ENCODE measurements around the gene R3HDM2.

R3HDM2 gene

DNA sequence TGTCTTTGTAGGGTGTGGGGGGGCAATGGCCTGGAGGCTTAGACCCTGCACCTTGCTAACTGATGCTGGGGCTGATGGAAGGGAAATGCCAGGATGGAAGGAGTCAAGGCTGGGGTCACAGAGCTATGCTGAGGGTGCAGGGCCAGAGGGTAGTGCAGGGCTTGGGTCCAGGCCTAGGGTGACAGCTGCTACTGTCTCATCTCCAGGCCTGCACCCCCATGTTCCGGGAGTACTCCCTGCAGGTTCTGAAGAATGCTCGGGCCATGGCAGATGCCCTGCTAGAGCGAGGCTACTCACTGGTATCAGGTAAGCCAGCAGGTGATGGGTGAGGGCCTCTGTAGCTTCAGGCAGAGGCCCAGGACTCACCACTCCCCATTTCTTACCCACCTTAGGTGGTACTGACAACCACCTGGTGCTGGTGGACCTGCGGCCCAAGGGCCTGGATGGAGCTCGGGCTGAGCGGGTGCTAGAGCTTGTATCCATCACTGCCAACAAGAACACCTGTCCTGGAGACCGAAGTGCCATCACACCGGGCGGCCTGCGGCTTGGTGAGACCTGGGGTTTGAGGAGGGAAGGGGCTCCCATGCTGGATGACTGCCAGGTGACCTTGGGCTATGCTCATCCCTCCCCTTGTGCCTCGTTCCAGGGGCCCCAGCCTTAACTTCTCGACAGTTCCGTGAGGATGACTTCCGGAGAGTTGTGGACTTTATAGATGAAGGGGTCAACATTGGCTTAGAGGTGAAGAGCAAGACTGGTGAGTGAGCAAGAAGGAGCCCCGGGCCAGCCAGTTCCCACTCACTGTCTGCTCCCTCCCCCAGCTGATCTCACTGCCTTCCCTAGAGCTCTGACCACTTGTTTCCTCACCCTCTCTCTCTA lies 197.2 kb downstream of the R3HDM2 start:
- H3K4me2 ChIP-seq (ENCODE audit: low read length) = no peak overlapping the region
- no peaks in the 10 kb centered on the region for H3K27me3 ChIP-seq (ENCODE audit: control insufficient read depth, insufficient read depth, low read length)
- H3K4me3 ChIP-seq (ENCODE audit: low read length) = no peak overlapping the region
- peaks cover 49% of the 10 kb centered on the region for H3K4me1 ChIP-seq (ENCODE audit: control insufficient read depth, insufficient read depth, low read length)
- H3K9me3 ChIP-seq (replicated peaks; ENCODE audit: low read length) = no peaks in the 10 kb centered on the region
- H3K9ac ChIP-seq (ENCODE audit: low read depth, low read length) = no peak overlapping the region
- peaks cover 45% of the 10 kb centered on the region for H3K36me3 ChIP-seq (ENCODE audit: insufficient read depth, low read length)

GRCh38 chr12:57232156-57232756 lies 198.6 kb downstream of the R3HDM2 start:
- no peaks in the 10 kb centered on the region for H3K27me3 ChIP-seq (ENCODE audit: control insufficient read depth, insufficient read depth, low read length)
- H3K4me1 ChIP-seq (ENCODE audit: control insufficient read depth, insufficient read depth, low read length) = peaks cover 40% of the 10 kb centered on the region
- no peak overlapping the region for H3K9ac ChIP-seq (ENCODE audit: low read depth, low read length)
- H3K9me3 ChIP-seq (replicated peaks; ENCODE audit: low read length) = no peaks in the 10 kb centered on the region
- H3K4me2 ChIP-seq (ENCODE audit: low read length) = peak overlapping the region; percentile 88
- no peak overlapping the region for H3K4me3 ChIP-seq (ENCODE audit: low read length)
- H3K36me3 ChIP-seq (ENCODE audit: insufficient read depth, low read length) = peaks cover 45% of the 10 kb centered on the region

DNA sequence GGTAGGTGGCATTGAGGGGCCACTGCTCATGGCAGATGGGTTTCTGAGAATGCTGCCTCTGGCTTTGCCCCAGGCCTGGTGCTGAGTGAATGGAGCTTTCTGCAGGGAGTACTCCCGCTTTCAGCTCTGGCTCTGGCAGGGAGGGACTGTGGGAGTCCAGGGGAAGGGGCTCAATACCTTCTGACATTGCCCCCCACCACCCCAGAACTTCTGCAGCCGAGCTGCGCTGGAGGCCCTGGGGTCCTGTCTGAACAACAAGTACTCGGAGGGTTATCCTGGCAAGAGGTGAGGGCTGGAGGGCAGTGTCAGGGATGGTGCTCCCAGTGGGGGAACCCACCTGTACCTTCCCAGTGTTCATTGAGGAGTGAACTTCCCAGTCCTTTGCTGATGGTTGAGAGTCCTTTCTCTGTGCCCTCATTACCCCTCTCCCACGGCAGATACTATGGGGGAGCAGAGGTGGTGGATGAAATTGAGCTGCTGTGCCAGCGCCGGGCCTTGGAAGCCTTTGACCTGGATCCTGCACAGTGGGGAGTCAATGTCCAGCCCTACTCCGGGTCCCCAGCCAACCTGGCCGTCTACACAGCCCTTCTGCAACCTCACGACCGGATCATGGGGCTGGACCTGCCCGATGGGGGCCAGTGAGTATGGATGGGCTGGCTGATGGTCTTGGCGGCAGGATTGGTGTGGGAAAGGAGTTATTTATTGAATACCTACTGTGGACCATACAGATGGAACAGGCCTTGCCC lies 199.4 kb downstream of the R3HDM2 start:
- H3K4me2 ChIP-seq (ENCODE audit: low read length) = peak overlapping the region; percentile 88
- peaks cover 45% of the 10 kb centered on the region for H3K36me3 ChIP-seq (ENCODE audit: insufficient read depth, low read length)
- H3K9ac ChIP-seq (ENCODE audit: low read depth, low read length) = peak overlapping the region; percentile 99
- H3K27me3 ChIP-seq (ENCODE audit: control insufficient read depth, insufficient read depth, low read length) = no peaks in the 10 kb centered on the region
- peaks cover 40% of the 10 kb centered on the region for H3K4me1 ChIP-seq (ENCODE audit: control insufficient read depth, insufficient read depth, low read length)
- H3K4me3 ChIP-seq (ENCODE audit: low read length) = peak overlapping the region; percentile 88
- H3K9me3 ChIP-seq (replicated peaks; ENCODE audit: low read length) = no peaks in the 10 kb centered on the region

DNA sequence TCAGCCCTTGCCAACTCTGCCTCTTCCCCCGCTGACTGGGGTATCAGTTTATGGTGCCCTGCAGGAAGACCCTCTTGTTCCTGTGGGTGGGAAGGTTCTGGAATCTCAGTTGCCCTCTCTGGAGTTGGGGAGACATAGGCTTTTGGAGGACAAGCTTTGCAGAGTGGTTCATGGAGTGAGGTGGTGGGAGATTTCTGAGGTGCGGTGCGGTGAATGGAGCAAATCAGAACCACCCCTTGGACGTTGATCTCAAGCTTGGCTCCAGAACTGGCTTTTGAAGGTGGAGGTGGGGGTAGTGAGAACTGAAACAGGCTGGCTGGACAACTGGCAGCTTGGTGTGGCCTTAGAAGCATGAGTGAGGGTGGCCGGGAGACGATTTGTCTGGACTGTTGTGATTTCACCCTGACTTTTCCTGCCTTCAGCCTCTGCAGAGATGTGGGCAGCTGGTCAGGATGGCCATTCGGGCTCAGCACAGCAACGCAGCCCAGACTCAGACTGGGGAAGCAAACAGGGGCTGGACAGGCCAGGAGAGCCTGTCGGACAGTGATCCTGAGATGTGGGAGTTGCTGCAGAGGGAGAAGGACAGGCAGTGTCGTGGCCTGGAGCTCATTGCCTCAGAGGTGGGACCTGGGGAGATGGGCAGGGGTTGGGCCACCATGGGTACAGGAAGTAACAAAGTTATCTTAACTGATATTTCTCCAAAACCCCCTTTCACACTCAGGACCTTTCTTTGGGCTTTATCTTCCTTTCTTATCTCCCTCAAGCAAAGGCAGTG lies 200.3 kb downstream of the R3HDM2 start:
- H3K9ac ChIP-seq (ENCODE audit: low read depth, low read length) = peak overlapping the region; percentile 99
- H3K36me3 ChIP-seq (ENCODE audit: insufficient read depth, low read length) = peaks cover 42% of the 10 kb centered on the region
- peak overlapping the region; percentile 88 for H3K4me2 ChIP-seq (ENCODE audit: low read length)
- H3K4me1 ChIP-seq (ENCODE audit: control insufficient read depth, insufficient read depth, low read length) = peaks cover 39% of the 10 kb centered on the region
- H3K27me3 ChIP-seq (ENCODE audit: control insufficient read depth, insufficient read depth, low read length) = no peaks in the 10 kb centered on the region
- peak overlapping the region; percentile 88 for H3K4me3 ChIP-seq (ENCODE audit: low read length)
- no peaks in the 10 kb centered on the region for H3K9me3 ChIP-seq (replicated peaks; ENCODE audit: low read length)

GRCh38 chr12:57229634-57230380 lies 201.0 kb downstream of the R3HDM2 start, which contains the start of gene SHMT2:
TSS of gene SHMT2 (plus strand) at chr12:57229711. CDS start at chr12:57229779, 68 bp downstream.
- H3K9ac ChIP-seq (ENCODE audit: low read depth, low read length) = peak within 1 kb of the TSS; percentile 99
- peaks cover 35% of the 10 kb centered on the region for H3K36me3 ChIP-seq (ENCODE audit: insufficient read depth, low read length)
- no peaks in the 10 kb centered on the region for H3K27me3 ChIP-seq (ENCODE audit: control insufficient read depth, insufficient read depth, low read length)
- H3K9me3 ChIP-seq (replicated peaks; ENCODE audit: low read length) = no peaks in the 10 kb centered on the region
- peak within 1 kb of the TSS; percentile 88 for H3K4me2 ChIP-seq (ENCODE audit: low read length)
- H3K4me1 ChIP-seq (ENCODE audit: control insufficient read depth, insufficient read depth, low read length) = peaks cover 33% of the 10 kb centered on the region
- H3K4me3 ChIP-seq (ENCODE audit: low read length) = peak within 1 kb of the TSS; percentile 88

GRCh38 chr12:57229046-57229633 lies 201.7 kb downstream of the R3HDM2 start:
- H3K9me3 ChIP-seq (replicated peaks; ENCODE audit: low read length) = no peaks in the 10 kb centered on the region
- peak overlapping the region; percentile 88 for H3K4me2 ChIP-seq (ENCODE audit: low read length)
- H3K9ac ChIP-seq (ENCODE audit: low read depth, low read length) = peak overlapping the region; percentile 99
- H3K36me3 ChIP-seq (ENCODE audit: insufficient read depth, low read length) = peaks cover 32% of the 10 kb centered on the region
- no peaks in the 10 kb centered on the region for H3K27me3 ChIP-seq (ENCODE audit: control insufficient read depth, insufficient read depth, low read length)
- H3K4me3 ChIP-seq (ENCODE audit: low read length) = peak overlapping the region; percentile 88
- peaks cover 32% of the 10 kb centered on the region for H3K4me1 ChIP-seq (ENCODE audit: control insufficient read depth, insufficient read depth, low read length)

DNA sequence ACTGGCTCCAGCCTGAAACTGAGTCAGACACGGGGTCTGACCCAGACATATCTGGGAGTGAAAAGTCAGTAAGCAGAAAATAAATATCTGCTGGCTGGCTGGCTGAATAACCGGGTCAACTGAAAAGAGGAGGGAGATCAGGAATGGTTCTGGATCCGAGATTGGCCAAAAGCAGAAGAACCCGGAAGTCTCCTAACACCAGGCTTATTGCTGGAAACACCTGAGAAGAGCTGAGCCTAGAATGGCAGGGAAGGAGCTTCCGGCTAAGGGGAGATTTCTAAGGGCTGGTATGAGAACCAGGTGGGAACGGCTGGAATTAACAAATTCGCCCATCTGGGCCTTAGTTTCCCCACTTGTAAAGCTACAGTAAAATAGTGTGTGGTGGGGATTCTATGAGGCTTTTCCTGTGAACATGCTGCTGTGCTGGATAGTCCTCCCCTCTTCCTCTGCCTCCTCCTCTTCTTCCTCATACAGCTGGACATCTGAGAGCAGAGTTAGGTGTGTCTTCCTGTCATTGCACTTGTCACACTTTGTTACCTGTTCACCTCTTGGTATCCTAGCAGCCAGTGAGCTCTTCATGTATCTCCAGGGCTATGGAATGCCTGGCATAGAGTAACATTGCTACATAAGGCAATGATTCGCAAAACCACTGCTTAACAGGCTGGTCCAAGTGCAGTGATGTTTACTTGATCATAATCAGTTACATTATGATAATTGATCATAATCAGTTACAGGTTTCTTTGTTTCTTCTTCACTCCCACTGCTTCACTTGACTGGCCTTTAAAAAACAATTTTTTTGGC lies 203.3 kb downstream of the R3HDM2 start:
- no peak overlapping the region for H3K4me2 ChIP-seq (ENCODE audit: low read length)
- peaks cover 25% of the 10 kb centered on the region for H3K4me1 ChIP-seq (ENCODE audit: control insufficient read depth, insufficient read depth, low read length)
- H3K9me3 ChIP-seq (replicated peaks; ENCODE audit: low read length) = no peaks in the 10 kb centered on the region
- peaks cover 16% of the 10 kb centered on the region for H3K36me3 ChIP-seq (ENCODE audit: insufficient read depth, low read length)
- no peak overlapping the region for H3K9ac ChIP-seq (ENCODE audit: low read depth, low read length)
- no peak overlapping the region for H3K4me3 ChIP-seq (ENCODE audit: low read length)
- no peaks in the 10 kb centered on the region for H3K27me3 ChIP-seq (ENCODE audit: control insufficient read depth, insufficient read depth, low read length)

DNA sequence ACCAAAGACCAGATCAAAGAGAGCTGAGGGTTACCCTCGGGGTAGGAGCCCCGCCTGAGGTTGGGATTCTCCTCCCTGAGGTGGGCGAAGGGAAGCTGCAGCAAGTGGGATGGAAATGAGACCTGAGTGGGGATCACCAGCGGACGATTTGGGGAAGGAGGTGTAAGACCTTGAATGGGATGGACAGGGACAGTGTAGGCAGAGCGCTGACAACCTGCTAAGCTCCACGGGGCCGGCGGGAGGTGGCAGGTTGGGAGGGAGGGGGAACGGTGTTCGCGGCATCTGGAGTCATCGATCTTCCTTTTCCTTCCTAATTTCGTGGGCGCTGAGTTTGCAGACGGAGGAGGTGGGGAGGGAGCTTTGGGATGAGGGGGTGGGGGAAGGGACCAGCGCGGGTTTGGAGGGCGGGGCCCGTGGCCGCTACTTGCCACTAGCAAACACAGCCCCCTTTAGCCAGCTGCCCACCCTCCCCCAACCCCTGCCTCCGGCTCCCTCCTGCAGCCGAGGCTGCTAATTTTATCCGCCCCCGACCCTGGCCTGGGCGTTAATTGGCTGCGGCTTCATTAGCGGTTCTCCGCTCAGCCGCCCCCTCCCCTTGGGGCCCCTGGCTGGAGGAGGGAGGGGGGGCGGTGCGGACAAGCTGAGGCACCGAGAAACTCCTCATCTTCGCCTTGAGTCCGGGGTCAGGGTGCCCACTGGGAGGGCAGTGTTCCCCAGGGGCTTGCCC lies 204.1 kb downstream of the R3HDM2 start:
- Histone ChIP-seq H3K27me3 (ENCODE audit: control insufficient read depth, insufficient read depth, low read length) (peaks cover 4% of the 10 kb centered on the region), H3K9ac (ENCODE audit: low read depth, low read length) (no peak overlapping the region), H3K4me1 (ENCODE audit: control insufficient read depth, insufficient read depth, low read length) (peaks cover 18% of the 10 kb centered on the region), H3K9me3 (replicated peaks; ENCODE audit: low read length) (no peaks in the 10 kb centered on the region), H3K36me3 (ENCODE audit: insufficient read depth, low read length) (peaks cover 8% of the 10 kb centered on the region), H3K4me2 (ENCODE audit: low read length) (no peak overlapping the region), H3K4me3 (ENCODE audit: low read length) (no peak overlapping the region)

DNA sequence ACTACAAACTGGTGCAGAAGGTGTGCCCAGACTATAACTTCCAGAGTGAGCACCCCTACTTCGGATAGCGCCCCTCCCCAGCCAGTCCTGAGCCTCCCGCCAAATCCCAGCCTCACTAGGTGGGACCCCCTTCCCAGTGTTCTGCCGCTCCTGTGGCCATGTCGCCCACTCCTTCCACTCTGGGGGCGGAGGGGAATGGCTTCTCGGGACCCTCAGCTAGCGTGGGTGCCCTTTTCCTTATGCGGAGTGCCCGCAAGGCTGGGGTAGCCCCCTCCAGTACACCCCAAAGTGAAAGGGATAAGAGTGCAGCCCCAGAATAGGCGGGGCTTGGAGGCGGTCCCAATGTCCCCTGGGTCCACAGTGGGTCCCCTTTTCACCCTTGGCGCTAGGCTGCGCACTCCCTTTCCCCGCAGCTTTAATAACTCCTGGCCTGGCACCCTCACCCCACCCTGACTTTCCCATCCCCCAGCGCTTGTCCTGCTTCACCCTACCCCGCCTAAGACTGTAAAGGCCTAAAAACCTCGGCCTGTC lies 205.1 kb downstream of the R3HDM2 start:
- peaks cover 8% of the 10 kb centered on the region for H3K4me1 ChIP-seq (ENCODE audit: control insufficient read depth, insufficient read depth, low read length)
- no peak overlapping the region for H3K9ac ChIP-seq (ENCODE audit: low read depth, low read length)
- H3K4me2 ChIP-seq (ENCODE audit: low read length) = no peak overlapping the region
- H3K4me3 ChIP-seq (ENCODE audit: low read length) = no peak overlapping the region
- peaks cover 10% of the 10 kb centered on the region for H3K27me3 ChIP-seq (ENCODE audit: control insufficient read depth, insufficient read depth, low read length)
- no peaks in the 10 kb centered on the region for H3K9me3 ChIP-seq (replicated peaks; ENCODE audit: low read length)
- H3K36me3 ChIP-seq (ENCODE audit: insufficient read depth, low read length) = no peaks in the 10 kb centered on the region
